Pulmonary artery endothelial cell (primary cell): ENCODE data around the gene AQP1. TPM values are rescaled to one million over a fixed set of nuclear protein-coding genes. Genes with fewer than 3 reads are reported as not detected.

ENCODE experiments used
- DNase-seq: peaks from one replicate; pipeline ENCODE4 v3.0.0-alpha.2; 2011; ENCODE audit warnings: low read depth, low spot score
- total RNA-seq: library from RNA; depleted of rRNA; stranded (reverse); fragments of >200 nt; gene quantifications from 2 replicates; pipeline ENCODE4 v1.2.3, GENCODE V29; 2014

AQP1 gene
- total RNA-seq, 1 donor from 2014 or later: 6.4 TPM

GRCh38 chr7:30934732-30935568 lies 23.3 kb downstream of the AQP1 start:
- DNase-seq: no peak

GRCh38 chr7:30935569-30935877 lies 23.9 kb downstream of the AQP1 start:
- no peak for DNase-seq

- no peak for DNase-seq
Measured at GRCh38 chr7:30936650-30937245, 25.1 kb downstream of the AQP1 start.

GRCh38 chr7:30937416-30937815 lies 25.8 kb downstream of the AQP1 start:
- DNase-seq: no peak

GRCh38 chr7:30938435-30939316 lies 27.0 kb downstream of the AQP1 start:
- DNase-seq: no peak

GRCh38 chr7:30941582-30942323 lies 30.1 kb downstream of the AQP1 start:
- DNase-seq: no peak

GRCh38 chr7:30950197-30950596 lies 38.5 kb downstream of the AQP1 start:
- no peak for DNase-seq

GRCh38 chr7:30954914-30955313 lies 43.3 kb downstream of the AQP1 start:
- DNase-seq: no peak

GRCh38 chr7:30956704-30957103 lies 45.1 kb downstream of the AQP1 start:
- no peak for DNase-seq

- DNase-seq: no peak
Measured at GRCh38 chr7:30963842-30964241, 52.2 kb downstream of the AQP1 start, which contains the start of gene GHRHR. Gene GHRHR (plus strand): TSS chr7:30963953. CDS start chr7:30964069, 116 bp downstream.

- no peak for DNase-seq
Measured at GRCh38 chr7:30965372-30965771, 53.7 kb downstream of the AQP1 start.

GRCh38 chr7:30965883-30966282 lies 54.2 kb downstream of the AQP1 start:
- no peak for DNase-seq

- DNase-seq: no peak
Measured at GRCh38 chr7:30968294-30968693, 56.6 kb downstream of the AQP1 start.

GRCh38 chr7:30968747-30969603 lies 57.3 kb downstream of the AQP1 start:
- DNase-seq: no peak

GRCh38 chr7:30969604-30969970 lies 57.9 kb downstream of the AQP1 start:
- DNase-seq: no peak

GRCh38 chr7:30970074-30970473 lies 58.4 kb downstream of the AQP1 start:
- no peak for DNase-seq

- DNase-seq: no peak
Measured at GRCh38 chr7:30970594-30971094, 59.0 kb downstream of the AQP1 start.

GRCh38 chr7:30971440-30971839 lies 59.8 kb downstream of the AQP1 start:
- DNase-seq: no peak

- DNase-seq: no peak
Measured at GRCh38 chr7:30971840-30972563, 60.3 kb downstream of the AQP1 start.

- no peak for DNase-seq
Measured at GRCh38 chr7:30973292-30973691, 61.6 kb downstream of the AQP1 start.
